Keratinocyte (primary cell): ENCODE data around the gene ZPR1. TPM values are rescaled to one million over a fixed set of nuclear protein-coding genes. Genes with fewer than 3 reads are reported as not detected.

Experiments used
- DNase-seq: peaks from one replicate; pipeline ENCODE4 v3.0.0-alpha.2; 2011; ENCODE audit warnings: low read depth, missing footprints, low spot score
- FAIRE-seq: peaks from 2 replicates; lab custom pipeline; 2011; peaks lifted over from hg19 to GRCh38; lab: Jason Lieb, UNC
- H2AFZ ChIP-seq: 2 replicates; pipeline ENCODE4 v1.6.0; 2012; ENCODE audit warnings: low read length, control low read depth, inconsistent platforms; ENCODE audit not compliant: control insufficient read depth
- H3K27ac ChIP-seq: 2 replicates; pipeline ENCODE4 v1.5.1; 2011; ENCODE audit warnings: low read length; ENCODE audit not compliant: control insufficient read depth, insufficient read depth
- H3K27me3 ChIP-seq: 3 replicates; pipeline ENCODE4 v1.6.0; 2011; ENCODE audit warnings: low read length; ENCODE audit not compliant: control insufficient read depth, insufficient read depth; ENCODE audit errors: extremely low read depth
- H3K36me3 ChIP-seq, 2 experiments: 2 replicates in 1 of 2; 3 replicates in 1 of 2; pipeline ENCODE4 v1.5.1; 2011; ENCODE audit warnings: low read length in 2 of 2, mild to moderate bottlenecking in 1 of 2; ENCODE audit not compliant: control insufficient read depth in 2 of 2, insufficient read depth in 2 of 2; ENCODE audit errors: extremely low read depth in 1 of 2
- H3K4me1 ChIP-seq: 3 replicates; pipeline ENCODE4 v1.5.1; 2011; ENCODE audit warnings: low read length; ENCODE audit not compliant: control insufficient read depth, insufficient read depth; ENCODE audit errors: extremely low read depth
- H3K4me2 ChIP-seq: 3 replicates; pipeline ENCODE4 v1.6.0; 2011; ENCODE audit warnings: low read depth, low read length; ENCODE audit not compliant: control insufficient read depth, insufficient read depth; ENCODE audit errors: extremely low read depth
- H3K4me3 ChIP-seq, 3 experiments: fragments of 200-600 bp in 1 of 3; sonication (generic) in 1 of 3; 2 replicates in 2 of 3; 3 replicates in 1 of 3; pipeline ENCODE4 v1.5.1; 2011 to 2016; ENCODE audit warnings: low read length in 3 of 3, mild to moderate bottlenecking in 3 of 3, control low read depth in 2 of 3, inconsistent platforms in 1 of 3, low read depth in 1 of 3, mixed read lengths in 1 of 3, mixed run types in 1 of 3, moderate library complexity in 1 of 3; ENCODE audit not compliant: control insufficient read depth in 2 of 3, insufficient read depth in 2 of 3; ENCODE audit errors: extremely low read depth in 1 of 3
- H3K79me2 ChIP-seq: 2 replicates; pipeline ENCODE4 v1.6.0; 2012; ENCODE audit warnings: low read length; ENCODE audit not compliant: control insufficient read depth, insufficient read depth
- H3K9ac ChIP-seq: 3 replicates; pipeline ENCODE4 v1.6.0; 2011; ENCODE audit warnings: low read length; ENCODE audit not compliant: control insufficient read depth, insufficient read depth; ENCODE audit errors: extremely low read depth
- H3K9me1 ChIP-seq: 3 replicates; pipeline ENCODE4 v1.6.0; 2011; ENCODE audit warnings: low read length; ENCODE audit not compliant: control insufficient read depth, insufficient read depth; ENCODE audit errors: extremely low read depth
- H3K9me3 ChIP-seq: 2 replicates; pipeline ENCODE4 v1.5.1; 2012; ENCODE audit warnings: low read depth, low read length; ENCODE audit not compliant: control insufficient read depth
- H4K20me1 ChIP-seq: 3 replicates; pipeline ENCODE4 v1.6.0; 2011; ENCODE audit warnings: low read length; ENCODE audit not compliant: control insufficient read depth, insufficient read depth; ENCODE audit errors: extremely low read depth
- EZH2 ChIP-seq: IDR thresholded peaks from one replicate; pipeline ENCODE4 v1.6.1; 2012; ENCODE audit warnings: inconsistent platforms, mild to moderate bottlenecking, low read length, moderate library complexity
- dilution Hi-C: fragments of 300-500 bp; cut with MboI; formaldehyde crosslinking; loops from one replicate; pipeline ENCODE4 v1.7.0; 2020; ENCODE audit warnings: low sequenced_read_pairs; ENCODE audit not compliant: extremely low pct_ligation_motif_present
- polyA plus RNA-seq, 5 experiments: library from polyadenylated mRNA; depleted of rRNA in 3 of 5; stranded (reverse) in 3 of 5; stranded (forward) in 1 of 5; unstranded in 1 of 5; fragments of >200 nt; gene quantifications; 1 replicate in 1 of 5; 2 replicates in 3 of 5; 3 replicates in 1 of 5; pipeline versions ENCODE4 v1.2.1 to v1.2.3, GENCODE V29; 2011 to 2012; ENCODE audit warnings: missing spikeins in 2 of 5, low read depth in 1 of 5, low replicate concordance in 1 of 5
- TF ChIP-seq, protein P1 (sequence below), 3 experiments: IDR thresholded peaks in 1 of 3; conservative IDR thresholded peaks in 1 of 3; optimal IDR thresholded peaks in 1 of 3; 2 replicates in 2 of 3; 3 replicates in 1 of 3; pipeline versions ENCODE3 to v1.5.1; 2011; ENCODE audit warnings: low read length in 3 of 3, mild to moderate bottlenecking in 3 of 3, moderate library complexity in 2 of 3, control low read depth in 1 of 3, inconsistent platforms in 1 of 3; ENCODE audit not compliant: insufficient read depth in 2 of 3; ENCODE audit errors: extremely low read depth in 1 of 3

Gene ZPR1
- polyA plus RNA-seq, 1 donor (not counting 4 experiments of a cell fraction or from before 2014, with no cell fraction given): 71.1 TPM

- Histone ChIP-seq H3K4me2 (no peak overlapping the region), H3K79me2 (no peaks in the 10 kb centered on the region), H3K9ac (no peak overlapping the region), H3K9me3 (no peaks in the 10 kb centered on the region), H3K4me3 (no peak overlapping the region), H2AFZ (no peak overlapping the region), H4K20me1 (no peaks in the 10 kb centered on the region), H3K4me1 (peaks cover 5% of the 10 kb centered on the region), H3K36me3 (no peaks in the 10 kb centered on the region), H3K27ac (no peak overlapping the region), H3K27me3 (no peaks in the 10 kb centered on the region), H3K9me1 (no peaks in the 10 kb centered on the region)
- no peak for TF ChIP-seq EZH2
- TF ChIP-seq, protein P1, sequence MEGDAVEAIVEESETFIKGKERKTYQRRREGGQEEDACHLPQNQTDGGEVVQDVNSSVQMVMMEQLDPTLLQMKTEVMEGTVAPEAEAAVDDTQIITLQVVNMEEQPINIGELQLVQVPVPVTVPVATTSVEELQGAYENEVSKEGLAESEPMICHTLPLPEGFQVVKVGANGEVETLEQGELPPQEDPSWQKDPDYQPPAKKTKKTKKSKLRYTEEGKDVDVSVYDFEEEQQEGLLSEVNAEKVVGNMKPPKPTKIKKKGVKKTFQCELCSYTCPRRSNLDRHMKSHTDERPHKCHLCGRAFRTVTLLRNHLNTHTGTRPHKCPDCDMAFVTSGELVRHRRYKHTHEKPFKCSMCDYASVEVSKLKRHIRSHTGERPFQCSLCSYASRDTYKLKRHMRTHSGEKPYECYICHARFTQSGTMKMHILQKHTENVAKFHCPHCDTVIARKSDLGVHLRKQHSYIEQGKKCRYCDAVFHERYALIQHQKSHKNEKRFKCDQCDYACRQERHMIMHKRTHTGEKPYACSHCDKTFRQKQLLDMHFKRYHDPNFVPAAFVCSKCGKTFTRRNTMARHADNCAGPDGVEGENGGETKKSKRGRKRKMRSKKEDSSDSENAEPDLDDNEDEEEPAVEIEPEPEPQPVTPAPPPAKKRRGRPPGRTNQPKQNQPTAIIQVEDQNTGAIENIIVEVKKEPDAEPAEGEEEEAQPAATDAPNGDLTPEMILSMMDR (optimal IDR thresholded peaks at IDR 0.05 in 1 of 3, IDR thresholded peaks at IDR 0.05 in 1 of 3, conservative IDR thresholded peaks at IDR 0.05 in 1 of 3; ENCODE audit: extremely low read depth in 1 of 3, insufficient read depth in 2 of 3, low read length in 3 of 3): no peak
- dilution Hi-C loops: no loop called here
- FAIRE-seq: no peak
- no peak for DNase-seq
Measured at GRCh38 chr11:116798368-116798767, 10.5 kb upstream of the ZPR1 start.

DNA sequence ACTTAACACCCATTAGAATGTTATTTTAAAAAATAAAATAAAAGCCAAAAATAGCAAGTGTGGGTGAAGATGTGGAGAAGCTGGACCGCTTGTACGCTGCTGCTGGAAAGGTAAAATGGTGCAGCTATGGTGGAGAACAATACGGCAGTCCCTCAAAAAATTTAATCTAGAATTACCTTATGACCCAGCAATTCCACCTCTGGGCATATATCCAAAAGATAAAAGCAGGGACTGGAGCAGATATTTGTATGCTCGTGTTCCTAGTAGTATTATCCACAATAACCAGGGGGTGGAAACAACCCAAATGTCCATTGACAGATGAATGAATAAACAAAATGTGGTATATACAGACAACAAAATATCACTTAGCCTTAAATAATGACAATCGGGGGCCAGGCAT lies 10.0 kb upstream of the ZPR1 start:
- H3K9ac ChIP-seq: no peak overlapping the region
- dilution Hi-C loops: no loop called here
- no peak overlapping the region for H3K27ac ChIP-seq
- no peaks in the 10 kb centered on the region for H3K79me2 ChIP-seq
- peaks cover 10% of the 10 kb centered on the region for H3K4me1 ChIP-seq
- H3K36me3 ChIP-seq: no peaks in the 10 kb centered on the region
- TF ChIP-seq EZH2: no peak
- TF ChIP-seq, protein P1 (optimal IDR thresholded peaks at IDR 0.05 in 1 of 3, IDR thresholded peaks at IDR 0.05 in 1 of 3, conservative IDR thresholded peaks at IDR 0.05 in 1 of 3; ENCODE audit: extremely low read depth in 1 of 3, insufficient read depth in 2 of 3, low read length in 3 of 3): no peak
- no peak for FAIRE-seq
- no peak overlapping the region for H3K4me3 ChIP-seq
- DNase-seq: no peak
- no peak overlapping the region for H2AFZ ChIP-seq
- no peaks in the 10 kb centered on the region for H3K27me3 ChIP-seq
- no peaks in the 10 kb centered on the region for H4K20me1 ChIP-seq
- H3K4me2 ChIP-seq: no peak overlapping the region
- no peaks in the 10 kb centered on the region for H3K9me1 ChIP-seq
- H3K9me3 ChIP-seq: no peaks in the 10 kb centered on the region
